IPS-20b (cell line): ENCODE data around the gene YJU2.

Experiments used
- H3K27ac ChIP-seq: one replicate; pipeline ENCODE4 v1.5.1; 2013; ENCODE audit warnings: low read length
- H3K27me3 ChIP-seq: 2 replicates; pipeline ENCODE4 v1.6.1; 2013; ENCODE audit warnings: mild to moderate bottlenecking, low read length, inconsistent platforms; ENCODE audit not compliant: insufficient read depth
- H3K36me3 ChIP-seq: 2 replicates; pipeline ENCODE4 v1.6.1; 2013; ENCODE audit warnings: low read depth, mild to moderate bottlenecking, inconsistent platforms, low read length, moderate library complexity; ENCODE audit not compliant: insufficient read depth
- H3K4me1 ChIP-seq: 2 replicates; pipeline ENCODE4 v1.6.1; 2013; ENCODE audit warnings: mild to moderate bottlenecking, control low read depth, inconsistent platforms, low read length, moderate library complexity; ENCODE audit not compliant: insufficient read depth
- H3K4me3 ChIP-seq: 2 replicates; pipeline ENCODE4 v1.5.1; 2013; ENCODE audit warnings: mild to moderate bottlenecking, low read length, inconsistent platforms
- H3K9ac ChIP-seq: 2 replicates; pipeline ENCODE4 v1.6.1; 2013; ENCODE audit warnings: low read depth, mild to moderate bottlenecking, inconsistent platforms, low read length, moderate library complexity
- H3K9me3 ChIP-seq: 2 replicates; pipeline ENCODE4 v1.6.1; 2013; ENCODE audit warnings: mild to moderate bottlenecking, low read depth, low read length, inconsistent platforms; ENCODE audit not compliant: insufficient read depth

Gene YJU2

DNA sequence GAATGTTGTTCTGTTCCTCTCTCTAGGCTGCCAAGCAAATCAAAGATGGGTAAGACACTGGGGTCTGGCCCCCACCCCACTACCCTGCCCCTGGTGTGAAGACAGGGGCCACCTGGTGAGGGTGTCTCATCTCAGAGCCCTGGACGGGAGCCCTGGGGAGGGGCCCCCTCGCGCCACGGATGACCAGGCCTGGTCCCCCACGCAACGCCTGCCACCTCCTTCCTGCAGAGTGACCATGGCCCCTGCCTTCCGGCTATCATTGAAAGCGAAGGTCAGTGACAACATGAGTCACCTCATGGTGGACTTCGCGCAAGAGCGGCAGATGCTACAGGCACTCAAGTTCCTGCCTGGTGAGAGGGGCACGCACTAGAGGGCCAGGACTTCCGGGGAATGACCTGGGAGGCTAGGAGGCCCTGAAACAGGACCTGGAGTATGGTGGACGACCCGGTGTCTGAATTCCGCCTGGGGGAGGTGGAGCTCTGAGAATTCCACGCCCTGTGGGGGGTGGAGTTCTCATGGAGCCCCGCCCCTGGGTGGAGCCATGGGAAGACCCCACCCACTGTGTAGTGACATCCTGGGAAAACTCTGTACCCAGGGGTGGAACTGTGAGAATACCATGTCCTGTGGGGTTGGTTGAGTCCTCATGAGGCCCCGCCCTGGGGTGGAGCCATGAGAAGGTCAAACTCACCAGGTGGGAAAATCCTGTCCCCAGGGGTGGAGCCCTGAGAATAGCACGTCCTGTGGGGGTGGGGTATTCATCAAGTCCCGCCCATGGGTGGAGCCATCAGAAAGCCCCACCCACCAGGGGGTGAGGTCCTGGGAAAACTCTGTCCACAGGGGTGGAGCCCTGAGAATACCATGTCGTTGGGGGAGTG, 63.6 kb downstream of the YJU2 start:
- Histone ChIP-seq H3K36me3 (peaks cover 43% of the 10 kb centered on the region), H3K9me3 (no peaks in the 10 kb centered on the region), H3K4me1 (no peaks in the 10 kb centered on the region), H3K27ac (no peak overlapping the region), H3K4me3 (no peak overlapping the region), H3K27me3 (no peaks in the 10 kb centered on the region), H3K9ac (no peak overlapping the region)

DNA sequence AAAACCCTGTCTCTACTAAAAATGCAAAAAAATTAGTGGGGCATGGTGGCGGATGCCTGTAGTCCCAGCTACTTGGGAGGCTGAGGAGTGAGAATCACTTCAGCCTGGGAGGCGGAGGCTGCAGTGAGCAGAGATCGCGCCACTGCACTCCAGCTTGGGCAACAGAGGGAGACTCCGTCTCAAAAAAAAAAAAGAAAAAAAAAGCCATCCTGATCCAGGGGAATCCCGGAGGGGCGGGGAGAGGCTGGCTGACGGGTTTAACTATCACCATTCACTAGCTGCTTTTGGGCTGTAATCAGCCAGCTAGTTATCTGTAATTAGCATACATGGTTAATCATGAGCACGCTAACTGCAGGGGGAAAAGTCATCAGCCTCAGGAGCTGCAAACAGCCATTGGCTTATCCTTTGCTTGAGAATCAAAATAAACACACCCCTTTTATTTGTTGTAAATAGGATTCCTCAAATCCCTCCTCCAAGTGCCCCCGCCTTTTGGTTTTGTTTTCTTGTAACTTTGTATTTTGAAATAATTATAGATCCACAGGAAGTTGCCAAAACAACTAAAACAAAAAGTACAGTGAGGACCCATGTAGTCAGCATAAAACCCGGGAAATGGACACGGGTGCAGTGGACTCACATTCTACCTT, 67.1 kb downstream of the YJU2 start:
- Histone ChIP-seq H3K27ac (no peak overlapping the region), H3K27me3 (no peaks in the 10 kb centered on the region), H3K36me3 (peaks cover 49% of the 10 kb centered on the region), H3K4me3 (no peak overlapping the region), H3K9ac (no peak overlapping the region), H3K4me1 (no peaks in the 10 kb centered on the region), H3K9me3 (0 out of 2 replicates have a peak, but pooled peaks cover 3% of the 10 kb centered on the region)

DNA sequence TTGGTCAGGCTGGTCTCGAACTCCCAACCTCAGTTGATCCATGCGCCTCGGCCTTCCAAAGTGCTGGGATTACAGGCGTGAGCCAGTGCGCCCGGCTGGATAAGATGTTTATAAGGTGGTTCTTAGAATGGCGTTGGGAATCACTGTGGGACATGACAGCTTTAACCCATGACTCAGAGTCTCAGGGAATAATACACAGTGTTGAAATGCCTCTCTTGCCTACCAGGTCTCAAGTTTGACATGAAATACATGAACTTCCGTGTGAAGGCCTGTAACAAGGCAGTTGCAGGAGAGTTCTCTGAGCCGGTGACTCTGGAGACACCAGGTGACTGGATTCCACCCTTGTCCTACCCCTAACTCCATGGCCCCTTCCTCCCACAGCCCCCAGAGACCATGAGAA, 70.1 kb downstream of the YJU2 start:
- Histone ChIP-seq H3K9me3 (peaks cover 20% of the 10 kb centered on the region), H3K36me3 (peaks cover 29% of the 10 kb centered on the region; the same call in 1 of the 2 replicates), H3K4me3 (no peak overlapping the region), H3K27ac (no peak overlapping the region), H3K9ac (no peak overlapping the region), H3K4me1 (no peaks in the 10 kb centered on the region), H3K27me3 (no peaks in the 10 kb centered on the region)

DNA sequence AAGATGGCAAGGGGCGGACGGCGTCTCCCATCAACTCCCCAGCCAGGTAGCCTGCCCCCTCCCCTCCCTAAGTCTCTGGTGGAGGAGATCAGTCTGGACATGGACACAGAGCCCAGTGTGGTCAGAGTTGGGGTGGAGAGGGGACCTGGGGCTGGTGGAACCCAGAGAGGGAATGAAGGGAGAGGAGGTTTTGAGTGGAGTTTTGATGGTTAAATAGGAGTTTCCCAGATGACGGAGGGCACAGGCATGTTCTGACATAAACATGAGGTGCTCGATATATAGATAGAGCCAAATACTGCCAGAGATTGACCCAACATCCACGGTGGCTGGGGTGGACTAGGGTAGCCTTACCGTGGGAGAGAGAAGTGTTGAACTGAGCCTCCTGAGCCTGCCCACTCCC, 71.6 kb downstream of the YJU2 start:
- no peak overlapping the region for H3K4me3 ChIP-seq
- no peaks in the 10 kb centered on the region for H3K27me3 ChIP-seq
- H3K4me1 ChIP-seq = no peaks in the 10 kb centered on the region
- H3K36me3 ChIP-seq = peaks cover 29% of the 10 kb centered on the region; the same call in 1 of the 2 replicates
- peaks cover 20% of the 10 kb centered on the region for H3K9me3 ChIP-seq
- H3K27ac ChIP-seq = no peak overlapping the region
- H3K9ac ChIP-seq = no peak overlapping the region
